GM21381 (cell line): Measurements from ENCODE around the gene NDUFAF8.

Experiments
- ATAC-seq: cut with Tn5 transposase; IDR thresholded peaks from one replicate; pipeline ENCODE4 v1.9.1; 2021; ENCODE audit warnings: mild to moderate bottlenecking, moderate library complexity; ENCODE audit not compliant: unreplicated experiment

NDUFAF8 gene

GRCh38 chr17:81238815-81239713, at the start of gene NDUFAF8, which contains the start of gene TEPSIN:
TSS of gene NDUFAF8 (plus strand) at chr17:81239318. CDS start at chr17:81239364, 46 bp downstream.
TSS of gene TEPSIN (minus strand) at chr17:81239055. CDS start at chr17:81239033, 22 bp downstream.
- peak; percentile 91 for ATAC-seq

- ATAC-seq: no peak
These were observed 49.2 kb upstream of the NDUFAF8 start for GRCh38 chr17:81189670-81190530.

- no peak for ATAC-seq
These were observed 48.5 kb upstream of the NDUFAF8 start for GRCh38 chr17:81190591-81190990.

- no peak for ATAC-seq
These were observed 48.0 kb upstream of the NDUFAF8 start for GRCh38 chr17:81191116-81191515.

- no peak for ATAC-seq
These were observed 47.5 kb upstream of the NDUFAF8 start for GRCh38 chr17:81191646-81192045.

GRCh38 chr17:81192386-81193050, 46.6 kb upstream of the NDUFAF8 start:
- no peak for ATAC-seq

- ATAC-seq: no peak
These were observed 46.1 kb upstream of the NDUFAF8 start for GRCh38 chr17:81193051-81193410.

GRCh38 chr17:81193470-81194224, 45.5 kb upstream of the NDUFAF8 start:
- ATAC-seq: no peak

GRCh38 chr17:81194225-81194760, 44.8 kb upstream of the NDUFAF8 start:
- no peak for ATAC-seq

- ATAC-seq: no peak
These were observed 43.9 kb upstream of the NDUFAF8 start for GRCh38 chr17:81194941-81195901.

GRCh38 chr17:81195941-81196495, 43.1 kb upstream of the NDUFAF8 start:
- ATAC-seq: no peak

- ATAC-seq: no peak
These were observed 42.4 kb upstream of the NDUFAF8 start for GRCh38 chr17:81196505-81197408.

GRCh38 chr17:81197409-81197795, 41.7 kb upstream of the NDUFAF8 start:
- ATAC-seq: no peak

GRCh38 chr17:81197831-81198490, 41.2 kb upstream of the NDUFAF8 start:
- ATAC-seq: no peak

- ATAC-seq: no peak
These were observed 40.2 kb upstream of the NDUFAF8 start for GRCh38 chr17:81198826-81199481.

- no peak for ATAC-seq
These were observed 39.7 kb upstream of the NDUFAF8 start for GRCh38 chr17:81199482-81199830.

- no peak for ATAC-seq
These were observed 38.9 kb upstream of the NDUFAF8 start for GRCh38 chr17:81200201-81200600.
